Esophagus (tissue), 2 donors: ENCODE measurements around the gene TOMM20L. TPM values are rescaled to one million over a fixed set of nuclear protein-coding genes. Genes with fewer than 3 reads are reported as not detected.

Experiments
- polyA plus RNA-seq, 2 donors: library from polyadenylated mRNA; stranded (reverse); fragments of 200-250 nt; gene quantifications; one replicate each; pipeline ENCODE4 v1.2.3, GENCODE V29; 2013
- donor health status: healthy with polysubstance abuse.
- donor health status: Bipolar disorder and iron deficiency.

Gene TOMM20L
- polyA plus RNA-seq, 2 donors = not detected

Other genes with a start within 250 kb of the TOMM20L start
- gene ARMH4, start 243.7 kb upstream of the TOMM20L start, polyA plus RNA-seq = under 1 TPM; 0.22 to 0.54 TPM
- gene ACTR10, start 195.8 kb upstream of the TOMM20L start, polyA plus RNA-seq = 10 to 100 TPM; 42.8 to 57.4 TPM
- 100 to 1,000 TPM; 132 to 143 TPM for gene PSMA3, start 151.1 kb upstream of the TOMM20L start, polyA plus RNA-seq
- gene ARID4A, start 97.4 kb upstream of the TOMM20L start, polyA plus RNA-seq = 1 to 10 TPM; 4.2 to 7.1 TPM
- 10 to 100 TPM; 27.1 to 28.1 TPM for gene TIMM9, start 31.6 kb downstream of the TOMM20L start, polyA plus RNA-seq
- 1 to 10 TPM; 3.9 to 6.1 TPM for gene KIAA0586, start 31.8 kb downstream of the TOMM20L start, polyA plus RNA-seq
- gene DACT1, start 242.0 kb downstream of the TOMM20L start, polyA plus RNA-seq = under 1 TPM; 0.14 to 0.65 TPM